Endothelial cell of umbilical vein (primary cell): ENCODE results near the gene ZC3HAV1L. TPM values are rescaled to one million over a fixed set of nuclear protein-coding genes. Genes with fewer than 3 reads are reported as not detected.

ENCODE experiments used
- BruUV-seq: library from RNA; stranded (reverse); fragments of 400-500 nt; replicated peaks from 2 replicates; lab custom pipeline; 2021; lab: Mats Ljungman, UMichigan
- CTCF ChIA-PET: fragments of 300-600, 350-600 bp; sonication (Branson Sonifier 250); formaldehyde crosslinking; loops from one replicate; lab custom pipeline; 2021; ENCODE audit warnings: antibody characterized with exemption, inconsistent platforms; lab: Charles Lee
- POLR2A ChIA-PET: fragments of 300-600, 350-600 bp; sonication (Branson Sonifier 250); formaldehyde crosslinking; loops from one replicate; lab custom pipeline; 2021; ENCODE audit warnings: antibody characterized with exemption, inconsistent platforms; lab: Charles Lee
- DNase-seq: peaks from one replicate; pipeline ENCODE4 v3.0.0-alpha.2; 2011; ENCODE audit warnings: low read depth, low spot score
- FAIRE-seq: peaks from 2 replicates; lab custom pipeline; 2011; peaks lifted over from hg19 to GRCh38; lab: Jason Lieb, UNC
- H2AFZ ChIP-seq: 2 replicates; pipeline ENCODE4 v1.6.0; 2012; ENCODE audit warnings: low read depth, low read length, control low read depth, inconsistent platforms
- H3K27ac ChIP-seq: 2 replicates; pipeline ENCODE4 v1.5.1; 2011; ENCODE audit warnings: low read depth, mild to moderate bottlenecking, control low read depth, low read length, moderate library complexity; ENCODE audit not compliant: insufficient read depth
- H3K27me3 ChIP-seq, 2 experiments: 2 replicates each; pipeline versions ENCODE4 v1.6.0 to v1.6.1; 2011; ENCODE audit warnings: low read length in 2 of 2, mixed read lengths in 1 of 2; ENCODE audit not compliant: control insufficient read depth in 2 of 2, insufficient read depth in 2 of 2
- H3K36me3 ChIP-seq, 2 experiments: 2 replicates in 1 of 2; 3 replicates in 1 of 2; pipeline ENCODE4 v1.5.1; 2011; ENCODE audit warnings: low read length in 2 of 2, mild to moderate bottlenecking in 1 of 2, moderate library complexity in 1 of 2; ENCODE audit not compliant: control insufficient read depth in 2 of 2, insufficient read depth in 2 of 2; ENCODE audit errors: extremely low read depth in 1 of 2
- H3K4me1 ChIP-seq: 3 replicates; pipeline ENCODE4 v1.5.1; 2011; ENCODE audit warnings: mild to moderate bottlenecking, low read length; ENCODE audit not compliant: control insufficient read depth, insufficient read depth; ENCODE audit errors: extremely low read depth
- H3K4me2 ChIP-seq: 2 replicates; pipeline ENCODE4 v1.6.1; 2011; ENCODE audit warnings: low read length, control low read depth, mixed read lengths; ENCODE audit not compliant: insufficient read depth
- H3K4me3 ChIP-seq, 3 experiments: fragments of 200-600 bp in 1 of 3; sonication (generic), shearing (Covaris generic) in 1 of 3; replicated peaks in 1 of 3; 2 replicates each; pipeline ENCODE4 v1.5.1; 2011 to 2016; ENCODE audit warnings: control low read depth in 3 of 3, low read length in 3 of 3, mild to moderate bottlenecking in 2 of 3, inconsistent platforms in 1 of 3, low read depth in 1 of 3, moderate library complexity in 1 of 3; ENCODE audit not compliant: insufficient read depth in 1 of 3
- H3K79me2 ChIP-seq: 2 replicates; pipeline ENCODE4 v1.6.0; 2012; ENCODE audit warnings: low read length, inconsistent platforms; ENCODE audit not compliant: control insufficient read depth, insufficient read depth
- H3K9ac ChIP-seq: replicated peaks from 2 replicates; pipeline ENCODE3; 2011; ENCODE audit warnings: low read length, control low read depth; ENCODE audit not compliant: insufficient read depth; ENCODE audit errors: extremely low read depth
- H3K9me1 ChIP-seq: replicated peaks from 3 replicates; pipeline ENCODE4 v1.6.0; 2011; ENCODE audit warnings: mild to moderate bottlenecking, low read length; ENCODE audit not compliant: control insufficient read depth, insufficient read depth; ENCODE audit errors: extremely low read depth
- H3K9me3 ChIP-seq: replicated peaks from 2 replicates; pipeline ENCODE4 v1.5.1; 2012; ENCODE audit warnings: low read length, inconsistent platforms; ENCODE audit not compliant: control insufficient read depth, insufficient read depth
- H4K20me1 ChIP-seq: replicated peaks from 2 replicates; pipeline ENCODE3; 2011; ENCODE audit warnings: mild to moderate bottlenecking, low read length; ENCODE audit not compliant: control insufficient read depth, insufficient read depth; ENCODE audit errors: extremely low read depth
- GATA2 ChIP-seq: IDR thresholded peaks from 2 replicates; pipeline ENCODE4 v1.7.0; 2011; ENCODE audit warnings: low read depth, mild to moderate bottlenecking, moderate library complexity, mixed read lengths, low read length; ENCODE audit not compliant: insufficient read length, insufficient read depth
- JUN ChIP-seq: IDR thresholded peaks from 2 replicates; pipeline ENCODE4 v1.6.1; 2011; ENCODE audit warnings: borderline replicate concordance, low read depth; ENCODE audit not compliant: insufficient read length, insufficient read depth
- MYC ChIP-seq: IDR thresholded peaks from one replicate; pipeline ENCODE4 v1.6.1; 2011; ENCODE audit warnings: mild to moderate bottlenecking, low read depth, low read length
- POLR2A ChIP-seq: IDR thresholded peaks from 2 replicates; pipeline ENCODE4 v1.6.1; 2012; ENCODE audit warnings: low read depth, mild to moderate bottlenecking, control low read depth, low read length
- POLR2AphosphoS5 ChIP-seq: IDR thresholded peaks from 2 replicates; pipeline ENCODE4 v1.6.1; 2012; ENCODE audit warnings: low read depth, mild to moderate bottlenecking, control low read depth, low read length, moderate library complexity; ENCODE audit not compliant: insufficient read depth
- dilution Hi-C: fragments of 300-500 bp; cut with MboI; formaldehyde crosslinking; loops from one replicate; pipeline ENCODE4 v1.15.0; 2019; ENCODE audit warnings: low sequenced_read_pairs; ENCODE audit not compliant: extremely low pct_ligation_motif_present
- intact Hi-C: fragments of 100-400 bp; cut with micrococcal nuclease; formaldehyde crosslinking; loops from one replicate; pipeline ENCODE4 v1.10.0; 2022
- polyA plus RNA-seq, 4 experiments: library from polyadenylated mRNA; depleted of rRNA in 3 of 4; stranded (reverse) in 3 of 4; unstranded in 1 of 4; fragments of >200 nt; gene quantifications; 2 replicates each; pipeline versions ENCODE4 v1.2.1 to v1.2.3, GENCODE V29; 2011 to 2012; ENCODE audit warnings: missing spikeins in 1 of 4
- total RNA-seq: library from RNA; stranded (reverse); gene quantifications from 2 replicates; pipeline ENCODE4 v1.2.3, GENCODE V29; 2021
- TF ChIP-seq, protein P1 (sequence below), 2 donors: IDR thresholded peaks; 1 replicate in 1 of 2; 2 replicates in 1 of 2; pipeline ENCODE4 v1.5.1; 2011; ENCODE audit warnings: low read length in 2 of 2, mild to moderate bottlenecking in 2 of 2, moderate library complexity in 2 of 2, control low read depth in 1 of 2, inconsistent platforms in 1 of 2, low read depth in 1 of 2; ENCODE audit not compliant: insufficient read depth in 1 of 2; ENCODE audit errors: extremely low read depth in 1 of 2
- TF ChIP-seq, protein P2 (sequence below): IDR thresholded peaks from 2 replicates; pipeline ENCODE4 v1.6.1; 2011; ENCODE audit not compliant: insufficient read depth, insufficient read length

Gene ZC3HAV1L
- total and polyA plus RNA-seq, 2 donors (not counting 3 experiments of a cell fraction or from before 2014, with no cell fraction given), result 15.9 to 25.7 TPM

DNA sequence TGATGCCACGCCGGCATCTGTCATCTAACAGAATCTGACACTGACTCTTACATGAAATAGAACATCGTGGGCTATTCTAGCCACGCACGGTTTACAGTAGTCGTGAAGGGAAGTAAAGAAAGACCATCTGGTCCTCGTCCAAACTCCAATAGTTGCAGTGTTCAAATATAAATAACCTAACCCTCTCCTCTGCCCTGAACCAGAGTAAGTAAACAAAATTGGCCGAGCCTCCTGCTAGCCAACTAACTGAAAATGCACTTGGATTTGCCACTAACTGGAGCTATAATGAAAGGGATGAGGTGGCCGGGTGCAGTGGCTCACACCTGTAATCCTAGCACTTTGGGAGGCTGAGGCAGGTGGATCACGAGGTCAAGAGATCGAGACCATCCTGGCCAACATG lies 29.5 kb upstream of the ZC3HAV1L start:
- no peak overlapping the region for H3K27ac ChIP-seq
- DNase-seq (no peak), FAIRE-seq (no peak)
- H3K79me2 ChIP-seq, result no peaks in the 10 kb centered on the region
- no peak overlapping the region for H3K9ac ChIP-seq
- no peaks in the 10 kb centered on the region for H4K20me1 ChIP-seq
- no peak for TF ChIP-seq GATA2
- TF ChIP-seq MYC, result no peak
- TF ChIP-seq, protein P1, sequence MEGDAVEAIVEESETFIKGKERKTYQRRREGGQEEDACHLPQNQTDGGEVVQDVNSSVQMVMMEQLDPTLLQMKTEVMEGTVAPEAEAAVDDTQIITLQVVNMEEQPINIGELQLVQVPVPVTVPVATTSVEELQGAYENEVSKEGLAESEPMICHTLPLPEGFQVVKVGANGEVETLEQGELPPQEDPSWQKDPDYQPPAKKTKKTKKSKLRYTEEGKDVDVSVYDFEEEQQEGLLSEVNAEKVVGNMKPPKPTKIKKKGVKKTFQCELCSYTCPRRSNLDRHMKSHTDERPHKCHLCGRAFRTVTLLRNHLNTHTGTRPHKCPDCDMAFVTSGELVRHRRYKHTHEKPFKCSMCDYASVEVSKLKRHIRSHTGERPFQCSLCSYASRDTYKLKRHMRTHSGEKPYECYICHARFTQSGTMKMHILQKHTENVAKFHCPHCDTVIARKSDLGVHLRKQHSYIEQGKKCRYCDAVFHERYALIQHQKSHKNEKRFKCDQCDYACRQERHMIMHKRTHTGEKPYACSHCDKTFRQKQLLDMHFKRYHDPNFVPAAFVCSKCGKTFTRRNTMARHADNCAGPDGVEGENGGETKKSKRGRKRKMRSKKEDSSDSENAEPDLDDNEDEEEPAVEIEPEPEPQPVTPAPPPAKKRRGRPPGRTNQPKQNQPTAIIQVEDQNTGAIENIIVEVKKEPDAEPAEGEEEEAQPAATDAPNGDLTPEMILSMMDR (IDR thresholded peaks at IDR 0.05; ENCODE audit: extremely low read depth in 1 of 2, insufficient read depth in 1 of 2, low read depth in 1 of 2, low read length in 2 of 2), result no peak
- TF ChIP-seq, protein P2, sequence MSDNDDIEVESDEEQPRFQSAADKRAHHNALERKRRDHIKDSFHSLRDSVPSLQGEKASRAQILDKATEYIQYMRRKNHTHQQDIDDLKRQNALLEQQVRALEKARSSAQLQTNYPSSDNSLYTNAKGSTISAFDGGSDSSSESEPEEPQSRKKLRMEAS, result no peak
- no peak for TF ChIP-seq POLR2A
- TF ChIP-seq POLR2AphosphoS5, result no peak
- TF ChIP-seq JUN, result no peak
- BruUV-seq, result no TSS peak
- peaks cover 17 to 20% of the 10 kb centered on the region in 2 experiments for H3K36me3 ChIP-seq
- H2AFZ ChIP-seq, result no peak overlapping the region
- ChIA-PET POLR2A (no interaction called here), CTCF (interaction anchor here (1.3 to 4.0 kb wide), 3 partner anchors 10 to 48 kb away, joined by 3 to 29 read pairs (median 4); no protein-coding TSS in a partner anchor)
- H3K4me1 ChIP-seq, result peaks cover 5% of the 10 kb centered on the region
- no peaks in the 10 kb centered on the region for H3K9me1 ChIP-seq
- dilution Hi-C loops (no loop called here), intact Hi-C loops (no loop called here)
- H3K4me3 ChIP-seq, result no peak overlapping the region
- no peak overlapping the region for H3K4me2 ChIP-seq
- H3K9me3 ChIP-seq, result no peaks in the 10 kb centered on the region
- H3K27me3 ChIP-seq, result no peaks in the 10 kb centered on the region
